Uterus (tissue), 4 donors: ENCODE measurements around the gene FAM168A. TPM values are rescaled to one million over a fixed set of nuclear protein-coding genes. Genes with fewer than 3 reads are reported as not detected.

Experiments
- DNase-seq, 2 donors: peaks; one replicate each; pipeline ENCODE4 v3.0.0-alpha.2; 2019 to 2020
- H3K27ac ChIP-seq, 2 donors: fragments of 200-600 bp; sonication (generic); 1 replicate in 1 of 2; 2 replicates in 1 of 2; pipeline ENCODE4 v1.5.1; 2016 to 2018
- H3K27me3 ChIP-seq, 2 donors: fragments of 200-600 bp; sonication (generic); one replicate each; pipeline ENCODE4 v1.5.1; 2018 to 2019; ENCODE audit warnings: control low read depth in 1 of 2
- H3K36me3 ChIP-seq, 2 donors: fragments of 200-600 bp; sonication (generic); one replicate each; pipeline ENCODE4 v1.5.1; 2019; ENCODE audit warnings: control low read depth in 1 of 2
- H3K4me1 ChIP-seq, 2 donors: fragments of 200-600 bp; sonication (generic); one replicate each; pipeline ENCODE4 v1.5.1; 2018 to 2019; ENCODE audit warnings: control low read depth in 1 of 2
- H3K4me3 ChIP-seq, 2 donors: fragments of 200-600 bp; sonication (generic); 1 replicate in 1 of 2; 2 replicates in 1 of 2; pipeline ENCODE4 v1.5.1; 2018 to 2019; ENCODE audit warnings: mild to moderate bottlenecking in 1 of 2
- H3K9me3 ChIP-seq, 2 donors: fragments of 200-600 bp; sonication (generic); one replicate each; pipeline ENCODE4 v1.5.1; 2019; ENCODE audit warnings: control low read depth in 1 of 2
- CTCF ChIP-seq, 4 experiments: fragments of 200-600 bp in 2 of 4; fragments of 450-650 bp in 2 of 4; sonication (generic) in 2 of 4; IDR thresholded peaks; one replicate each; pipeline ENCODE4 v1.5.1; 2016 to 2019; ENCODE audit warnings: antibody characterized with exemption in 4 of 4, mild to moderate bottlenecking in 2 of 4, moderate library complexity in 1 of 4
- POLR2A ChIP-seq, 2 donors: fragments of 450-650 bp; IDR thresholded peaks; one replicate each; pipeline ENCODE4 v1.6.1; 2016; ENCODE audit warnings: antibody characterized with exemption in 2 of 2, mild to moderate bottlenecking in 1 of 2, moderate library complexity in 1 of 2
- intact Hi-C: fragments of 100-400 bp; cut with DNase I; formaldehyde crosslinking; loops from one replicate; pipeline ENCODE4 v1.15.1; 2023; ENCODE audit warnings: low total_unique reads
- total RNA-seq, 4 donors: library from RNA; depleted of rRNA in 3 of 4; stranded (reverse); fragments of >200 nt in 3 of 4; gene quantifications; one replicate each; pipeline versions ENCODE4 v1.1.0 to v1.2.4, GENCODE V29; 2014 to 2023
- donor health status: DM: yes; HTN: yes; CAD: no.

The FAM168A gene
- total RNA-seq, 4 donors from 2014 or later, result 7.9 to 50.3 (median 25.8) TPM

- no peaks in the 10 kb centered on the region for H3K27me3 ChIP-seq
- no peak for DNase-seq
- H3K9me3 ChIP-seq, result no peaks in the 10 kb centered on the region
- no peaks in the 10 kb centered on the region for H3K4me1 ChIP-seq
- H3K4me3 ChIP-seq, result no peak overlapping the region
- intact Hi-C loops, result no loop called here
- TF ChIP-seq POLR2A (IDR thresholded peaks at IDR 0.05) (no peak), CTCF (IDR thresholded peaks at IDR 0.05) (no peak)
- H3K27ac ChIP-seq, result no peak overlapping the region
- H3K36me3 ChIP-seq, result no peaks in the 10 kb centered on the region
Measured at GRCh38 chr11:73549376-73549775, 48.5 kb downstream of the FAM168A start.

GRCh38 chr11:73547706-73548595 lies 50.0 kb downstream of the FAM168A start:
- no peaks in the 10 kb centered on the region for H3K9me3 ChIP-seq
- TF ChIP-seq CTCF (IDR thresholded peaks at IDR 0.05), result no peak
- no peak for TF ChIP-seq POLR2A (IDR thresholded peaks at IDR 0.05)
- intact Hi-C loops, result no loop called here
- H3K36me3 ChIP-seq, result no peaks in the 10 kb centered on the region
- no peaks in the 10 kb centered on the region for H3K27me3 ChIP-seq
- no peaks in the 10 kb centered on the region for H3K4me1 ChIP-seq
- H3K4me3 ChIP-seq, result no peak overlapping the region
- H3K27ac ChIP-seq, result no peak overlapping the region
- DNase-seq, result no peak

- Histone ChIP-seq H3K36me3 (no peaks in the 10 kb centered on the region), H3K27me3 (no peaks in the 10 kb centered on the region), H3K27ac (no peak overlapping the region), H3K9me3 (no peaks in the 10 kb centered on the region), H3K4me3 (no peak overlapping the region), H3K4me1 (no peaks in the 10 kb centered on the region)
- TF ChIP-seq CTCF (IDR thresholded peaks at IDR 0.05), result no peak
- no peak for TF ChIP-seq POLR2A (IDR thresholded peaks at IDR 0.05)
- intact Hi-C loops, result no loop called here
- no peak for DNase-seq
Measured at GRCh38 chr11:73542175-73542574, 55.7 kb downstream of the FAM168A start.

GRCh38 chr11:73539506-73540084 lies 58.3 kb downstream of the FAM168A start:
- intact Hi-C loops, result no loop called here
- H3K27ac ChIP-seq, result no peak overlapping the region
- H3K9me3 ChIP-seq, result no peaks in the 10 kb centered on the region

More at GRCh38 chr11:73539506-73540084, 58.3 kb downstream of the FAM168A start:
- H3K36me3 ChIP-seq, result no peaks in the 10 kb centered on the region
- no peak for DNase-seq
- no peak for TF ChIP-seq POLR2A (IDR thresholded peaks at IDR 0.05)
- TF ChIP-seq CTCF (IDR thresholded peaks at IDR 0.05), result no peak
- H3K27me3 ChIP-seq, result no peaks in the 10 kb centered on the region
- H3K4me3 ChIP-seq, result no peak overlapping the region
- H3K4me1 ChIP-seq, result no peaks in the 10 kb centered on the region
